KMS-11 (cell line): Measurements from ENCODE around the gene ACTG2.

Source experiments
- H2AFZ ChIP-seq: fragments of 200-600 bp; sonication (generic); 2 replicates; pipeline ENCODE4 v1.6.1; 2016; ENCODE audit warnings: antibody characterized with exemption, mixed run types, low read depth
- H3K27ac ChIP-seq: fragments of 200-600 bp; sonication (generic); 2 replicates; pipeline ENCODE4 v1.6.1; 2016; ENCODE audit warnings: mild to moderate bottlenecking, mixed run types
- H3K27me3 ChIP-seq: fragments of 200-600 bp; sonication (generic); 2 replicates; pipeline ENCODE4 v1.6.1; 2017; ENCODE audit warnings: mild to moderate bottlenecking, low read depth, mixed run types, moderate library complexity; ENCODE audit not compliant: insufficient read depth
- H3K36me3 ChIP-seq: fragments of 200-600 bp; sonication (generic); 2 replicates; pipeline ENCODE4 v1.6.1; 2017; ENCODE audit warnings: mild to moderate bottlenecking, mixed run types; ENCODE audit not compliant: insufficient read depth
- H3K4me1 ChIP-seq: fragments of 200-600 bp; sonication (generic); 2 replicates; pipeline ENCODE4 v1.6.1; 2016; ENCODE audit warnings: mild to moderate bottlenecking, low read depth, mixed run types; ENCODE audit not compliant: poor library complexity, severe bottlenecking
- H3K4me2 ChIP-seq: fragments of 200-600 bp; sonication (generic); 2 replicates; pipeline ENCODE4 v1.7.0; 2016; ENCODE audit warnings: mild to moderate bottlenecking, mixed run types
- H3K4me3 ChIP-seq: fragments of 200-600 bp; sonication (generic); IDR thresholded peaks from 2 replicates; pipeline ENCODE4 v1.6.1; 2017; ENCODE audit warnings: low read depth, low read length, mixed read lengths; ENCODE audit not compliant: insufficient read depth
- H3K79me2 ChIP-seq: fragments of 200-600 bp; sonication (generic); 2 replicates; pipeline ENCODE4 v1.6.1; 2016; ENCODE audit warnings: low read depth, mixed run types; ENCODE audit not compliant: insufficient read depth
- H3K9ac ChIP-seq: fragments of 200-600 bp; sonication (generic); 2 replicates; pipeline ENCODE4 v1.6.1; 2016; ENCODE audit warnings: mild to moderate bottlenecking, mixed run types
- H4K20me1 ChIP-seq: fragments of 200-600 bp; sonication (generic); 2 replicates; pipeline ENCODE4 v1.6.1; 2016; ENCODE audit warnings: mild to moderate bottlenecking, mixed run types; ENCODE audit not compliant: insufficient read depth
- CTCF ChIP-seq: fragments of 200-600 bp; sonication (generic); conservative IDR thresholded peaks from 2 replicates; pipeline ENCODE4 v1.6.1; 2017; ENCODE audit warnings: low read depth, mild to moderate bottlenecking, antibody characterized with exemption, low read length, moderate library complexity, mixed read lengths

Gene ACTG2

GRCh38 chr2:73894475-73894850, 1.7 kb downstream of the ACTG2 start:
- Histone ChIP-seq H3K4me3 (no peak overlapping the region), H3K9ac (no peak overlapping the region), H3K36me3 (no peaks in the 10 kb centered on the region), H2AFZ (no peak overlapping the region), H3K79me2 (no peaks in the 10 kb centered on the region), H3K27ac (no peak overlapping the region), H3K4me1 (peaks cover 25% of the 10 kb centered on the region), H4K20me1 (no peaks in the 10 kb centered on the region), H3K4me2 (no peak overlapping the region), H3K27me3 (peaks cover 4% of the 10 kb centered on the region; the same call in 1 of the 2 replicates)
- no peak for TF ChIP-seq CTCF

GRCh38 chr2:73894877-73895276, 2.1 kb downstream of the ACTG2 start:
- H3K27me3 ChIP-seq, result peaks cover 4% of the 10 kb centered on the region; the same call in 1 of the 2 replicates
- no peak overlapping the region for H3K27ac ChIP-seq
- no peak overlapping the region for H3K4me3 ChIP-seq
- H3K36me3 ChIP-seq, result no peaks in the 10 kb centered on the region
- no peaks in the 10 kb centered on the region for H3K79me2 ChIP-seq
- no peak overlapping the region for H2AFZ ChIP-seq
- no peak overlapping the region for H3K9ac ChIP-seq
- no peak overlapping the region for H3K4me2 ChIP-seq
- no peaks in the 10 kb centered on the region for H4K20me1 ChIP-seq
- TF ChIP-seq CTCF, result no peak
- peaks cover 25% of the 10 kb centered on the region for H3K4me1 ChIP-seq

- H3K27ac ChIP-seq, result no peak overlapping the region
- no peak overlapping the region for H2AFZ ChIP-seq
- no peaks in the 10 kb centered on the region for H4K20me1 ChIP-seq
- no peaks in the 10 kb centered on the region for H3K36me3 ChIP-seq
- H3K79me2 ChIP-seq, result no peaks in the 10 kb centered on the region
- no peak overlapping the region for H3K4me2 ChIP-seq
- peaks cover 4% of the 10 kb centered on the region; the same call in 1 of the 2 replicates for H3K27me3 ChIP-seq
- H3K4me3 ChIP-seq, result no peak overlapping the region
- no peak overlapping the region for H3K9ac ChIP-seq
- TF ChIP-seq CTCF, result no peak
- H3K4me1 ChIP-seq, result peaks cover 25% of the 10 kb centered on the region
Observed at GRCh38 chr2:73895473-73895872, 2.7 kb downstream of the ACTG2 start.

GRCh38 chr2:73896362-73897239, 3.8 kb downstream of the ACTG2 start:
- Histone ChIP-seq H4K20me1 (no peaks in the 10 kb centered on the region), H3K27me3 (peaks cover 4% of the 10 kb centered on the region; the same call in 1 of the 2 replicates), H3K9ac (no peak overlapping the region)

More at GRCh38 chr2:73896362-73897239, 3.8 kb downstream of the ACTG2 start:
- no peaks in the 10 kb centered on the region for H3K36me3 ChIP-seq
- H2AFZ ChIP-seq, result peak overlapping the region; percentile 23; the same call in 1 of the 2 replicates
- H3K27ac ChIP-seq, result no peak overlapping the region; the same call in 1 of the 2 replicates
- no peaks in the 10 kb centered on the region for H3K79me2 ChIP-seq
- TF ChIP-seq CTCF, result no peak
- H3K4me1 ChIP-seq, result peaks cover 20% of the 10 kb centered on the region
- peak overlapping the region; percentile 63 for H3K4me2 ChIP-seq
- no peak overlapping the region for H3K4me3 ChIP-seq
